GM23338 (cell line): ENCODE results near the gene CENPB. TPM values are rescaled to one million over a fixed set of nuclear protein-coding genes. Genes with fewer than 3 reads are reported as not detected.

Source experiments
- ATAC-seq: fragments of 200-7000 bp; cut with Tn5 transposase; 3 replicates; pipeline ENCODE4 v1.9.1; 2020
- DNase-seq: peaks from one replicate; pipeline ENCODE4 v3.0.0-alpha.2; 2015; ENCODE audit warnings: low spot score
- H2AFZ ChIP-seq: fragments of 200-600 bp; sonication (generic); 2 replicates; pipeline ENCODE4 v1.8.0; 2016; ENCODE audit warnings: antibody characterized with exemption, mild to moderate bottlenecking, moderate library complexity
- H3F3A ChIP-seq: fragments of 200-600 bp; sonication (generic); replicated peaks from 2 replicates; pipeline ENCODE4 v1.8.0; 2017; ENCODE audit warnings: antibody characterized with exemption, mixed run types, low read depth
- H3K27ac ChIP-seq: fragments of 200-600 bp; sonication (generic); 2 replicates; pipeline ENCODE4 v1.6.1; 2016; ENCODE audit warnings: low read depth
- H3K27me3 ChIP-seq: fragments of 200-600 bp; sonication (generic); 2 replicates; pipeline ENCODE4 v1.8.0; 2016; ENCODE audit warnings: mild to moderate bottlenecking, mixed run types, moderate library complexity; ENCODE audit not compliant: insufficient read depth
- H3K36me3 ChIP-seq: fragments of 200-600 bp; sonication (generic); 2 replicates; pipeline ENCODE4 v1.8.0; 2016; ENCODE audit warnings: mild to moderate bottlenecking; ENCODE audit not compliant: insufficient read depth
- H3K4me1 ChIP-seq: fragments of 200-600 bp; sonication (generic); 2 replicates; pipeline ENCODE4 v1.8.0; 2016; ENCODE audit warnings: mild to moderate bottlenecking, moderate library complexity; ENCODE audit not compliant: insufficient read depth
- H3K4me2 ChIP-seq: fragments of 200-600 bp; sonication (generic); 2 replicates; pipeline ENCODE4 v1.7.1; 2017; ENCODE audit warnings: mixed run types
- H3K4me3 ChIP-seq: fragments of 200-600 bp; sonication (generic); 2 replicates; pipeline ENCODE4 v1.6.1; 2016; ENCODE audit warnings: mixed run types
- H3K79me2 ChIP-seq: fragments of 200-600 bp; sonication (generic); replicated peaks from 2 replicates; pipeline ENCODE4 v1.8.0; 2017; ENCODE audit warnings: mild to moderate bottlenecking; ENCODE audit not compliant: insufficient read depth
- H3K9me2 ChIP-seq: fragments of 200-600 bp; sonication (generic); 2 replicates; pipeline ENCODE4 v1.8.0; 2017; ENCODE audit not compliant: insufficient read depth
- H4K20me1 ChIP-seq: fragments of 200-600 bp; sonication (generic); replicated peaks from 2 replicates; pipeline ENCODE4 v1.8.0; 2017; ENCODE audit warnings: mild to moderate bottlenecking; ENCODE audit not compliant: insufficient read depth
- H3K27ac Mint-ChIP-seq: 2 replicates; pipeline ENCODE4 v1.8.0; 2020; ENCODE audit warnings: inconsistent platforms, mild to moderate bottlenecking, moderate library complexity, mixed read lengths
- H3K27me3 Mint-ChIP-seq: 3 replicates; pipeline ENCODE4 v1.8.0; 2022; ENCODE audit warnings: low read depth, mild to moderate bottlenecking, moderate library complexity, mixed read lengths, inconsistent platforms; ENCODE audit not compliant: insufficient read depth, poor library complexity
- H3K36me3 Mint-ChIP-seq: 3 replicates; pipeline ENCODE4 v1.8.0; 2021; ENCODE audit warnings: low read depth, mild to moderate bottlenecking, inconsistent platforms, moderate library complexity, mixed read lengths
- H3K4me1 Mint-ChIP-seq: 3 replicates; pipeline ENCODE4 v1.8.0; 2020; ENCODE audit warnings: mild to moderate bottlenecking, inconsistent platforms, mixed read lengths
- H3K4me3 Mint-ChIP-seq: 3 replicates; pipeline ENCODE4 v1.8.0; 2021; ENCODE audit warnings: moderate library complexity, mild to moderate bottlenecking, inconsistent platforms, mixed read lengths
- H3K9me3 Mint-ChIP-seq: 3 replicates; pipeline ENCODE4 v1.8.0; 2020; ENCODE audit warnings: moderate library complexity, mild to moderate bottlenecking, inconsistent platforms, mixed read lengths
- CREB1 ChIP-seq: fragments of 250-450 bp; sonication (Bioruptor Pico); IDR thresholded peaks from 2 replicates; pipeline ENCODE4 v1.5.0; 2020; ENCODE audit warnings: low read depth, mild to moderate bottlenecking, moderate library complexity
- CTCF ChIP-seq, 2 experiments: fragments of 200-600 bp in 1 of 2; sonication (generic) in 1 of 2; conservative IDR thresholded peaks; 2 replicates each; pipeline versions ENCODE4 v1.5.1 to v1.6.1; 2016 to 2017; ENCODE audit warnings: antibody characterized with exemption in 2 of 2, low read depth in 2 of 2, mild to moderate bottlenecking in 2 of 2, moderate library complexity in 1 of 2
- ETS1 ChIP-seq: IDR thresholded peaks from 2 replicates; pipeline ENCODE4 v1.6.1; 2016; ENCODE audit warnings: antibody characterized with exemption
- EZH2 ChIP-seq: fragments of 200-600 bp; sonication (generic); IDR thresholded peaks from one replicate; pipeline ENCODE4 v1.8.0; 2017; ENCODE audit warnings: antibody characterized with exemption, mild to moderate bottlenecking, low read depth; ENCODE audit not compliant: unreplicated experiment
- EZH2phosphoT487 ChIP-seq: fragments of 200-600 bp; sonication (generic); IDR thresholded peaks from one replicate; pipeline ENCODE4 v1.8.1; 2018; ENCODE audit warnings: antibody characterized with exemption; ENCODE audit not compliant: unreplicated experiment
- JUNB ChIP-seq: IDR thresholded peaks from one replicate; pipeline ENCODE4 v1.6.1; 2016; ENCODE audit warnings: antibody characterized with exemption; ENCODE audit not compliant: unreplicated experiment
- NANOG ChIP-seq: IDR thresholded peaks from 2 replicates; pipeline ENCODE4 v1.6.1; 2016; ENCODE audit warnings: antibody characterized with exemption, borderline replicate concordance
- POLR2AphosphoS5 ChIP-seq: IDR thresholded peaks from 2 replicates; pipeline ENCODE4 v1.6.1; 2016; ENCODE audit warnings: antibody characterized with exemption, low read depth
- REST ChIP-seq: IDR thresholded peaks from one replicate; pipeline ENCODE4 v1.6.1; 2018; ENCODE audit warnings: antibody characterized with exemption; ENCODE audit not compliant: unreplicated experiment
- STAT1 ChIP-seq: IDR thresholded peaks from one replicate; pipeline ENCODE4 v1.6.1; 2016; ENCODE audit warnings: antibody characterized with exemption; ENCODE audit not compliant: unreplicated experiment
- ZNF114 ChIP-seq: fragments of 250-450 bp; sonication (Bioruptor Pico); IDR thresholded peaks from 2 replicates; pipeline ENCODE4 v1.5.0; 2020; ENCODE audit warnings: mild to moderate bottlenecking, moderate library complexity
- ZNF331 ChIP-seq: fragments of 250-450 bp; sonication (Bioruptor Pico); IDR thresholded peaks from 2 replicates; pipeline ENCODE4 v1.5.0; 2020; ENCODE audit warnings: low read depth, mild to moderate bottlenecking, moderate library complexity
- ZNF462 ChIP-seq: fragments of 250-450 bp; sonication (Bioruptor Pico); IDR thresholded peaks from 2 replicates; pipeline ENCODE4 v1.5.0; 2020; ENCODE audit warnings: mild to moderate bottlenecking, moderate library complexity
- polyA plus RNA-seq: library from polyadenylated mRNA; unstranded; fragments of >200 nt; fragmentation: Nextera tagmentation; extraction: Ambion mirVana; gene quantifications from 2 replicates; pipeline ENCODE4 v1.2.1, GENCODE V29; 2016
- total RNA-seq: library from RNA; depleted of rRNA; stranded (reverse); fragments of >200 nt; shearing (Covaris generic); gene quantifications from 2 replicates; pipeline ENCODE4 v1.2.3, GENCODE V29; 2014

Gene CENPB
- total and polyA plus RNA-seq, 2 experiments from 2014 or later = 10.8 to 52.1 TPM

- Histone ChIP-seq H3K36me3 (no peaks in the 10 kb centered on the region), H3F3A (no peaks in the 10 kb centered on the region), H3K27me3 (no peaks in the 10 kb centered on the region), H3K4me3 (no peak overlapping the region), H3K4me1 (peaks cover 12% of the 10 kb centered on the region), H3K79me2 (no peaks in the 10 kb centered on the region), H3K4me2 (no peak overlapping the region), H2AFZ (no peak overlapping the region), H4K20me1 (no peaks in the 10 kb centered on the region), H3K27ac (no peak overlapping the region), H3K9me2 (no peaks in the 10 kb centered on the region)
- peaks cover 7% of the 10 kb centered on the region for H3K27me3 Mint-ChIP-seq
- DNase-seq (no peak), ATAC-seq (no peak)
- peaks cover 15% of the 10 kb centered on the region for H3K4me1 Mint-ChIP-seq
- no peaks in the 10 kb centered on the region; the same call in 2 of the 3 replicates for H3K9me3 Mint-ChIP-seq
- H3K4me3 Mint-ChIP-seq = no peak overlapping the region
- no peaks in the 10 kb centered on the region; the same call in 2 of the 3 replicates for H3K36me3 Mint-ChIP-seq
- no peak overlapping the region for H3K27ac Mint-ChIP-seq
- TF ChIP-seq ZNF114 (CRISPR knock-in tag) (no peak), EZH2 (no peak), JUNB (no peak), CREB1 (no peak), ZNF462 (CRISPR knock-in tag) (no peak), STAT1 (no peak), ZNF331 (CRISPR knock-in tag) (no peak), REST (no peak), CTCF (conservative IDR thresholded peaks at IDR 0.05; ENCODE audit: low read depth in 2 of 2) (no peak), ETS1 (no peak), POLR2AphosphoS5 (no peak), EZH2phosphoT487 (no peak), NANOG (no peak)
Observed at GRCh38 chr20:3812975-3813847, 26.7 kb upstream of the CENPB start.
